GM23338 (cell line): ENCODE measurements around the gene UBE2QL1. TPM values are rescaled to one million over a fixed set of nuclear protein-coding genes. Genes with fewer than 3 reads are reported as not detected.

Experiments used
- ATAC-seq: fragments of 200-7000 bp; cut with Tn5 transposase; 3 replicates; pipeline ENCODE4 v1.9.1; 2020
- DNase-seq: peaks from one replicate; pipeline ENCODE4 v3.0.0-alpha.2; 2015; ENCODE audit warnings: low spot score
- H2AFZ ChIP-seq: fragments of 200-600 bp; sonication (generic); 2 replicates; pipeline ENCODE4 v1.8.0; 2016; ENCODE audit warnings: antibody characterized with exemption, mild to moderate bottlenecking, moderate library complexity
- H3F3A ChIP-seq: fragments of 200-600 bp; sonication (generic); replicated peaks from 2 replicates; pipeline ENCODE4 v1.8.0; 2017; ENCODE audit warnings: antibody characterized with exemption, mixed run types, low read depth
- H3K27ac ChIP-seq: fragments of 200-600 bp; sonication (generic); 2 replicates; pipeline ENCODE4 v1.6.1; 2016; ENCODE audit warnings: low read depth
- H3K27me3 ChIP-seq: fragments of 200-600 bp; sonication (generic); 2 replicates; pipeline ENCODE4 v1.8.0; 2016; ENCODE audit warnings: mild to moderate bottlenecking, mixed run types, moderate library complexity; ENCODE audit not compliant: insufficient read depth
- H3K36me3 ChIP-seq: fragments of 200-600 bp; sonication (generic); 2 replicates; pipeline ENCODE4 v1.8.0; 2016; ENCODE audit warnings: mild to moderate bottlenecking; ENCODE audit not compliant: insufficient read depth
- H3K4me1 ChIP-seq: fragments of 200-600 bp; sonication (generic); 2 replicates; pipeline ENCODE4 v1.8.0; 2016; ENCODE audit warnings: mild to moderate bottlenecking, moderate library complexity; ENCODE audit not compliant: insufficient read depth
- H3K4me2 ChIP-seq: fragments of 200-600 bp; sonication (generic); 2 replicates; pipeline ENCODE4 v1.7.1; 2017; ENCODE audit warnings: mixed run types
- H3K4me3 ChIP-seq: fragments of 200-600 bp; sonication (generic); 2 replicates; pipeline ENCODE4 v1.6.1; 2016; ENCODE audit warnings: mixed run types
- H3K79me2 ChIP-seq: fragments of 200-600 bp; sonication (generic); replicated peaks from 2 replicates; pipeline ENCODE4 v1.8.0; 2017; ENCODE audit warnings: mild to moderate bottlenecking; ENCODE audit not compliant: insufficient read depth
- H3K9me2 ChIP-seq: fragments of 200-600 bp; sonication (generic); 2 replicates; pipeline ENCODE4 v1.8.0; 2017; ENCODE audit not compliant: insufficient read depth
- H4K20me1 ChIP-seq: fragments of 200-600 bp; sonication (generic); replicated peaks from 2 replicates; pipeline ENCODE4 v1.8.0; 2017; ENCODE audit warnings: mild to moderate bottlenecking; ENCODE audit not compliant: insufficient read depth
- H3K27ac Mint-ChIP-seq: 2 replicates; pipeline ENCODE4 v1.8.0; 2020; ENCODE audit warnings: inconsistent platforms, mild to moderate bottlenecking, moderate library complexity, mixed read lengths
- H3K27me3 Mint-ChIP-seq: 3 replicates; pipeline ENCODE4 v1.8.0; 2022; ENCODE audit warnings: low read depth, mild to moderate bottlenecking, moderate library complexity, mixed read lengths, inconsistent platforms; ENCODE audit not compliant: insufficient read depth, poor library complexity
- H3K36me3 Mint-ChIP-seq: 3 replicates; pipeline ENCODE4 v1.8.0; 2021; ENCODE audit warnings: low read depth, mild to moderate bottlenecking, inconsistent platforms, moderate library complexity, mixed read lengths
- H3K4me1 Mint-ChIP-seq: 3 replicates; pipeline ENCODE4 v1.8.0; 2020; ENCODE audit warnings: mild to moderate bottlenecking, inconsistent platforms, mixed read lengths
- H3K4me3 Mint-ChIP-seq: 3 replicates; pipeline ENCODE4 v1.8.0; 2021; ENCODE audit warnings: moderate library complexity, mild to moderate bottlenecking, inconsistent platforms, mixed read lengths
- H3K9me3 Mint-ChIP-seq: 3 replicates; pipeline ENCODE4 v1.8.0; 2020; ENCODE audit warnings: moderate library complexity, mild to moderate bottlenecking, inconsistent platforms, mixed read lengths
- STAT1 ChIP-seq: IDR thresholded peaks from one replicate; pipeline ENCODE4 v1.6.1; 2016; ENCODE audit warnings: antibody characterized with exemption; ENCODE audit not compliant: unreplicated experiment
- ZNF331 ChIP-seq: fragments of 250-450 bp; sonication (Bioruptor Pico); IDR thresholded peaks from 2 replicates; pipeline ENCODE4 v1.5.0; 2020; ENCODE audit warnings: low read depth, mild to moderate bottlenecking, moderate library complexity
- polyA plus RNA-seq: library from polyadenylated mRNA; unstranded; fragments of >200 nt; fragmentation: Nextera tagmentation; extraction: Ambion mirVana; gene quantifications from 2 replicates; pipeline ENCODE4 v1.2.1, GENCODE V29; 2016
- total RNA-seq: library from RNA; depleted of rRNA; stranded (reverse); fragments of >200 nt; shearing (Covaris generic); gene quantifications from 2 replicates; pipeline ENCODE4 v1.2.3, GENCODE V29; 2014
- TF ChIP-seq, protein P1 (sequence below): fragments of 250-450 bp; sonication (Bioruptor Pico); IDR thresholded peaks from 2 replicates; pipeline ENCODE4 v1.5.0; 2020; ENCODE audit warnings: mild to moderate bottlenecking, moderate library complexity
- TF ChIP-seq, protein P2 (sequence below), 2 experiments: fragments of 200-600 bp in 1 of 2; sonication (generic) in 1 of 2; conservative IDR thresholded peaks; 2 replicates each; pipeline versions ENCODE4 v1.5.1 to v1.6.1; 2016 to 2017; ENCODE audit warnings: antibody characterized with exemption in 2 of 2, low read depth in 2 of 2, mild to moderate bottlenecking in 2 of 2, moderate library complexity in 1 of 2

Gene UBE2QL1
- total and polyA plus RNA-seq, 2 experiments from 2014 or later, result 0.40 to 0.83 TPM

DNA sequence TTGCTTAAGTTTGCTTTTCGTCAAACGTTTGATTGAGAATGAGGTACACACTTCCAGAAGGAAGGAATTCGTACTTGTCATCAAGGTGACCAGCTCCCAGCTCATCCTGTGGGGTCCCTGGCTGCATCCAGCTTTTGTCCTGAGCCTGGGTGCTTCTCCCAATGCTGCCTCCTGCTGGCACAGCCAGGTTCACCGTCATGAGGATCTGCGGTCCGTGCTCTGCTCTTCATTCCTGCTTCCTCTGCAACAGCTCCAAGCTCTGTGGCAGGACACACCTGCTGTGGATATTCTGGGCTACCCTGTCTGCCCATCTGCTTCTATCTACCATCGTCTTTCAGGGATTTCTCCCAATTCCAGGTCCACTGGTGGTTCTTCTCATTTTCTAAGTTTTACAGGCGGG is 13.3 kb upstream of the UBE2QL1 start:
- Mint-ChIP-seq H3K9me3 (peaks cover 8% of the 10 kb centered on the region; the same call in 2 of the 3 replicates), H3K36me3 (no peaks in the 10 kb centered on the region), H3K4me1 (peaks cover 2% of the 10 kb centered on the region; the same call in 1 of the 3 replicates), H3K4me3 (no peak overlapping the region), H3K27me3 (peaks cover 6% of the 10 kb centered on the region), H3K27ac (no peak overlapping the region)
- Histone ChIP-seq H3K79me2 (no peaks in the 10 kb centered on the region), H4K20me1 (no peaks in the 10 kb centered on the region), H3K27ac (no peak overlapping the region), H2AFZ (peak overlapping the region; percentile 49; the same call in 1 of the 2 replicates), H3K4me1 (no peaks in the 10 kb centered on the region), H3K27me3 (no peaks in the 10 kb centered on the region), H3K36me3 (no peaks in the 10 kb centered on the region), H3K4me3 (no peak overlapping the region), H3F3A (no peaks in the 10 kb centered on the region), H3K4me2 (no peak overlapping the region), H3K9me2 (no peaks in the 10 kb centered on the region)
- ATAC-seq, result peak; percentile 99
- TF ChIP-seq STAT1, result no peak
- TF ChIP-seq, protein P1, sequence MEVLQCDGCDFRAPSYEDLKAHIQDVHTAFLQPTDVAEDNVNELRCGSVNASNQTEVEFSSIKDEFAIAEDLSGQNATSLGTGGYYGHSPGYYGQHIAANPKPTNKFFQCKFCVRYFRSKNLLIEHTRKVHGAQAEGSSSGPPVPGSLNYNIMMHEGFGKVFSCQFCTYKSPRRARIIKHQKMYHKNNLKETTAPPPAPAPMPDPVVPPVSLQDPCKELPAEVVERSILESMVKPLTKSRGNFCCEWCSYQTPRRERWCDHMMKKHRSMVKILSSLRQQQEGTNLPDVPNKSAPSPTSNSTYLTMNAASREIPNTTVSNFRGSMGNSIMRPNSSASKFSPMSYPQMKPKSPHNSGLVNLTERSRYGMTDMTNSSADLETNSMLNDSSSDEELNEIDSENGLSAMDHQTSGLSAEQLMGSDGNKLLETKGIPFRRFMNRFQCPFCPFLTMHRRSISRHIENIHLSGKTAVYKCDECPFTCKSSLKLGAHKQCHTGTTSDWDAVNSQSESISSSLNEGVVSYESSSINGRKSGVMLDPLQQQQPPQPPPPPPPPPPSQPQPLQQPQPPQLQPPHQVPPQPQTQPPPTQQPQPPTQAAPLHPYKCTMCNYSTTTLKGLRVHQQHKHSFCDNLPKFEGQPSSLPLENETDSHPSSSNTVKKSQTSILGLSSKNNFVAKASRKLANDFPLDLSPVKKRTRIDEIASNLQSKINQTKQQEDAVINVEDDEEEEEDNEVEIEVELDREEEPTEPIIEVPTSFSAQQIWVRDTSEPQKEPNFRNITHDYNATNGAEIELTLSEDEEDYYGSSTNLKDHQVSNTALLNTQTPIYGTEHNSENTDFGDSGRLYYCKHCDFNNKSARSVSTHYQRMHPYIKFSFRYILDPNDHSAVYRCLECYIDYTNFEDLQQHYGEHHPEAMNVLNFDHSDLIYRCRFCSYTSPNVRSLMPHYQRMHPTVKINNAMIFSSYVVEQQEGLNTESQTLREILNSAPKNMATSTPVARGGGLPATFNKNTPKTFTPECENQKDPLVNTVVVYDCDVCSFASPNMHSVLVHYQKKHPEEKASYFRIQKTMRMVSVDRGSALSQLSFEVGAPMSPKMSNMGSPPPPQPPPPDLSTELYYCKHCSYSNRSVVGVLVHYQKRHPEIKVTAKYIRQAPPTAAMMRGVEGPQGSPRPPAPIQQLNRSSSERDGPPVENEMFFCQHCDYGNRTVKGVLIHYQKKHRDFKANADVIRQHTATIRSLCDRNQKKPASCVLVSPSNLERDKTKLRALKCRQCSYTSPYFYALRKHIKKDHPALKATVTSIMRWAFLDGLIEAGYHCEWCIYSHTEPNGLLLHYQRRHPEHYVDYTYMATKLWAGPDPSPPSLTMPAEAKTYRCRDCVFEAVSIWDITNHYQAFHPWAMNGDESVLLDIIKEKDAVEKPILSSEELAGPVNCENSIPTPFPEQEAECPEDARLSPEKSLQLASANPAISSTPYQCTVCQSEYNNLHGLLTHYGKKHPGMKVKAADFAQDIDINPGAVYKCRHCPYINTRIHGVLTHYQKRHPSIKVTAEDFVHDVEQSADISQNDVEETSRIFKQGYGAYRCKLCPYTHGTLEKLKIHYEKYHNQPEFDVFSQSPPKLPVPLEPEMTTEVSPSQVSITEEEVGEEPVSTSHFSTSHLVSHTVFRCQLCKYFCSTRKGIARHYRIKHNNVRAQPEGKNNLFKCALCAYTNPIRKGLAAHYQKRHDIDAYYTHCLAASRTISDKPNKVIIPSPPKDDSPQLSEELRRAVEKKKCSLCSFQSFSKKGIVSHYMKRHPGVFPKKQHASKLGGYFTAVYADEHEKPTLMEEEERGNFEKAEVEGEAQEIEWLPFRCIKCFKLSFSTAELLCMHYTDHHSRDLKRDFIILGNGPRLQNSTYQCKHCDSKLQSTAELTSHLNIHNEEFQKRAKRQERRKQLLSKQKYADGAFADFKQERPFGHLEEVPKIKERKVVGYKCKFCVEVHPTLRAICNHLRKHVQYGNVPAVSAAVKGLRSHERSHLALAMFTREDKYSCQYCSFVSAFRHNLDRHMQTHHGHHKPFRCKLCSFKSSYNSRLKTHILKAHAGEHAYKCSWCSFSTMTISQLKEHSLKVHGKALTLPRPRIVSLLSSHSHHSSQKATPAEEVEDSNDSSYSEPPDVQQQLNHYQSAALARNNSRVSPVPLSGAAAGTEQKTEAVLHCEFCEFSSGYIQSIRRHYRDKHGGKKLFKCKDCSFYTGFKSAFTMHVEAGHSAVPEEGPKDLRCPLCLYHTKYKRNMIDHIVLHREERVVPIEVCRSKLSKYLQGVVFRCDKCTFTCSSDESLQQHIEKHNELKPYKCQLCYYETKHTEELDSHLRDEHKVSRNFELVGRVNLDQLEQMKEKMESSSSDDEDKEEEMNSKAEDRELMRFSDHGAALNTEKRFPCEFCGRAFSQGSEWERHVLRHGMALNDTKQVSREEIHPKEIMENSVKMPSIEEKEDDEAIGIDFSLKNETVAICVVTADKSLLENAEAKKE (CRISPR knock-in tag), result no peak
- no peak for TF ChIP-seq ZNF331 (CRISPR knock-in tag)
- TF ChIP-seq, protein P2, sequence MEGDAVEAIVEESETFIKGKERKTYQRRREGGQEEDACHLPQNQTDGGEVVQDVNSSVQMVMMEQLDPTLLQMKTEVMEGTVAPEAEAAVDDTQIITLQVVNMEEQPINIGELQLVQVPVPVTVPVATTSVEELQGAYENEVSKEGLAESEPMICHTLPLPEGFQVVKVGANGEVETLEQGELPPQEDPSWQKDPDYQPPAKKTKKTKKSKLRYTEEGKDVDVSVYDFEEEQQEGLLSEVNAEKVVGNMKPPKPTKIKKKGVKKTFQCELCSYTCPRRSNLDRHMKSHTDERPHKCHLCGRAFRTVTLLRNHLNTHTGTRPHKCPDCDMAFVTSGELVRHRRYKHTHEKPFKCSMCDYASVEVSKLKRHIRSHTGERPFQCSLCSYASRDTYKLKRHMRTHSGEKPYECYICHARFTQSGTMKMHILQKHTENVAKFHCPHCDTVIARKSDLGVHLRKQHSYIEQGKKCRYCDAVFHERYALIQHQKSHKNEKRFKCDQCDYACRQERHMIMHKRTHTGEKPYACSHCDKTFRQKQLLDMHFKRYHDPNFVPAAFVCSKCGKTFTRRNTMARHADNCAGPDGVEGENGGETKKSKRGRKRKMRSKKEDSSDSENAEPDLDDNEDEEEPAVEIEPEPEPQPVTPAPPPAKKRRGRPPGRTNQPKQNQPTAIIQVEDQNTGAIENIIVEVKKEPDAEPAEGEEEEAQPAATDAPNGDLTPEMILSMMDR (conservative IDR thresholded peaks at IDR 0.05; ENCODE audit: low read depth in 2 of 2), result peak; percentile 74 to 87
- peak; percentile 81 for DNase-seq
